GM04503 (cell line): ENCODE results near the gene DOK3.
A peak's percentile ranks its signal among the peaks of the same experiment; 100 is the strongest.
"Not testable (repeated sequence)": the region's sequence is repeated elsewhere in the genome, so short reads cannot be mapped to it uniquely, and the experiment has no call there.

ENCODE experiments used
- DNase-seq: peaks from one replicate; pipeline ENCODE4 v3.0.0-alpha.2; 2012; ENCODE audit warnings: low read depth

DOK3 gene

GRCh38 chr5:177535125-177535524 lies 25.5 kb upstream of the DOK3 start:
- no peak for DNase-seq

GRCh38 chr5:177534433-177534832 lies 24.8 kb upstream of the DOK3 start:
- DNase-seq: not testable (repeated sequence)

- no peak for DNase-seq
Observed at GRCh38 chr5:177531209-177531940, 21.7 kb upstream of the DOK3 start.

GRCh38 chr5:177530638-177531037 lies 21.0 kb upstream of the DOK3 start:
- DNase-seq: no peak

GRCh38 chr5:177529247-177530203 lies 19.9 kb upstream of the DOK3 start:
- no peak for DNase-seq

GRCh38 chr5:177528631-177529030 lies 19.0 kb upstream of the DOK3 start:
- no peak for DNase-seq

- DNase-seq: no peak
Observed at GRCh38 chr5:177527595-177527994, 18.0 kb upstream of the DOK3 start.

- no peak for DNase-seq
Observed at GRCh38 chr5:177526791-177527190, 17.2 kb upstream of the DOK3 start.

GRCh38 chr5:177526191-177526590 lies 16.6 kb upstream of the DOK3 start:
- DNase-seq: no peak

- DNase-seq: no peak
Observed at GRCh38 chr5:177524941-177525655, 15.5 kb upstream of the DOK3 start.

GRCh38 chr5:177524539-177524900 lies 14.9 kb upstream of the DOK3 start:
- no peak for DNase-seq

GRCh38 chr5:177523711-177524538 lies 14.3 kb upstream of the DOK3 start:
- DNase-seq: no peak

- no peak for DNase-seq
Observed at GRCh38 chr5:177520916-177521513, 11.4 kb upstream of the DOK3 start.

- DNase-seq: no peak
Observed at GRCh38 chr5:177520271-177520670, 10.6 kb upstream of the DOK3 start.

- DNase-seq: no peak
Observed at GRCh38 chr5:177519463-177520235, 10.0 kb upstream of the DOK3 start.

GRCh38 chr5:177516601-177517568 lies 7.3 kb upstream of the DOK3 start, which contains the start of gene DDX41:
DDX41 (minus strand) TSS chr5:177516961; CDS start chr5:177516945, 16 bp downstream.
- DNase-seq: peak; percentile 98

GRCh38 chr5:177515580-177515979 lies 6.0 kb upstream of the DOK3 start:
- DNase-seq: no peak

- DNase-seq: no peak
Observed at GRCh38 chr5:177514541-177514940, 4.9 kb upstream of the DOK3 start.

GRCh38 chr5:177513500-177513899 lies 3.9 kb upstream of the DOK3 start:
- DNase-seq: no peak
